H1 (cell line): ENCODE measurements around the gene MCM7. TPM values are rescaled to one million over a fixed set of nuclear protein-coding genes. Genes with fewer than 3 reads are reported as not detected.

Experiments used
- BACH1 ChIP-seq: IDR thresholded peaks from 2 replicates; pipeline ENCODE4 v1.6.1; 2012; ENCODE audit warnings: low read length, improper control_type of control experiment
- CHD7 ChIP-seq: fragments of 300-600 bp; sonication (generic); IDR thresholded peaks from 2 replicates; pipeline ENCODE4 v1.7.1; 2012; ENCODE audit warnings: low read length, moderate library complexity, mild to moderate bottlenecking, inconsistent platforms; ENCODE audit not compliant: insufficient replicate concordance
- GTF2F1 ChIP-seq: IDR thresholded peaks from 2 replicates; pipeline ENCODE4 v1.6.1; 2012; ENCODE audit warnings: low read depth, low read length, improper control_type of control experiment, borderline replicate concordance
- HDAC2 ChIP-seq, 2 experiments: fragments of 300-600 bp in 1 of 2; sonication (generic) in 1 of 2; IDR thresholded peaks; 2 replicates each; pipeline ENCODE4 v1.6.1; 2011 to 2012; ENCODE audit warnings: low read depth in 2 of 2, low read length in 2 of 2, mild to moderate bottlenecking in 2 of 2, moderate library complexity in 2 of 2, borderline replicate concordance in 1 of 2, inconsistent platforms in 1 of 2
- MAX ChIP-seq: IDR thresholded peaks from 2 replicates; pipeline ENCODE4 v1.6.1; 2012; ENCODE audit warnings: inconsistent platforms
- POLR2AphosphoS5 ChIP-seq: IDR thresholded peaks from 2 replicates; pipeline ENCODE4 v1.6.1; 2011; ENCODE audit warnings: low read depth, low read length
- TEAD4 ChIP-seq: IDR thresholded peaks from 2 replicates; pipeline ENCODE4 v1.6.1; 2012; ENCODE audit warnings: low read depth, low read length, inconsistent platforms, mixed read lengths
- polyA plus RNA-seq, 7 experiments: library from polyadenylated mRNA; depleted of rRNA in 3 of 7; stranded (reverse) in 5 of 7; unstranded in 2 of 7; fragments of >200 nt in 5 of 7; fragments of 200-250 nt in 2 of 7; gene quantifications; 1 replicate in 5 of 7; 2 replicates in 1 of 7; 4 replicates in 1 of 7; pipeline versions ENCODE4 v1.2.1 to v1.2.3, GENCODE V29; 2011 to 2013; ENCODE audit warnings: missing spikeins in 2 of 7, mixed read lengths in 2 of 7
- total RNA-seq: library from RNA; stranded (reverse); fragmentation: NEBNext Ultra II Directional; extraction: Animal tissue kit (Norgen Biotek cat#: 25700); gene quantifications from 2 replicates; pipeline ENCODE4 v1.2.1, GENCODE V29; 2021
- TF ChIP-seq, protein P1 (sequence below): IDR thresholded peaks from 2 replicates; pipeline ENCODE4 v1.6.1; 2012; ENCODE audit warnings: inconsistent platforms

MCM7 gene
- total and polyA plus RNA-seq, 2 of the 8 experiments (the other 6 are each of a cell fraction or from before 2014, with no cell fraction given) = 313 to 344 TPM

- no peak; the same call in 1 of the 2 replicates for TF ChIP-seq GTF2F1
- no peak for TF ChIP-seq CHD7
- no peak; the same call in 1 of the 2 replicates for TF ChIP-seq POLR2AphosphoS5
- TF ChIP-seq, protein P1, sequence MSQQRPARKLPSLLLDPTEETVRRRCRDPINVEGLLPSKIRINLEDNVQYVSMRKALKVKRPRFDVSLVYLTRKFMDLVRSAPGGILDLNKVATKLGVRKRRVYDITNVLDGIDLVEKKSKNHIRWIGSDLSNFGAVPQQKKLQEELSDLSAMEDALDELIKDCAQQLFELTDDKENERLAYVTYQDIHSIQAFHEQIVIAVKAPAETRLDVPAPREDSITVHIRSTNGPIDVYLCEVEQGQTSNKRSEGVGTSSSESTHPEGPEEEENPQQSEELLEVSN = peak; percentile 87
- TF ChIP-seq HDAC2 (IDR thresholded peaks at IDR 0.05; ENCODE audit: borderline replicate concordance in 1 of 2, low read depth in 2 of 2, low read length in 2 of 2) = peak in 1 of 2 experiments; percentile 68; a peak in 1 of 4 replicates
- no peak for TF ChIP-seq TEAD4
- TF ChIP-seq BACH1 = no peak
- TF ChIP-seq MAX = peak; percentile 94
Observed at GRCh38 chr7:100088621-100089457, 12.4 kb downstream of the MCM7 start, which contains the start of gene COPS6 (continued).
